Fibroblast of lung (primary cell): Measurements from ENCODE around the gene ASIC1. TPM values are rescaled to one million over a fixed set of nuclear protein-coding genes. Genes with fewer than 3 reads are reported as not detected.
A peak's percentile ranks its signal among the peaks of the same experiment; 100 is the strongest.

Source experiments
- DNase-seq, 2 donors: peaks; one replicate each; pipeline versions ENCODE4 v3.0.0 to v3.0.0-alpha.2; 2010; ENCODE audit warnings: low read depth in 2 of 2
- H2AFZ ChIP-seq: 2 replicates; pipeline ENCODE4 v1.5.1; 2012; ENCODE audit warnings: low read length, control low read depth, inconsistent platforms
- H3K27ac ChIP-seq: 2 replicates; pipeline ENCODE4 v1.5.1; 2011; ENCODE audit warnings: low read length, control low read depth; ENCODE audit not compliant: insufficient read depth
- H3K27me3 ChIP-seq: 2 replicates; pipeline ENCODE4 v1.5.1; 2011; ENCODE audit warnings: mild to moderate bottlenecking, low read length; ENCODE audit not compliant: control insufficient read depth, insufficient read depth
- H3K36me3 ChIP-seq: 2 replicates; pipeline ENCODE4 v1.5.1; 2011; ENCODE audit warnings: low read length; ENCODE audit not compliant: control insufficient read depth, insufficient read depth
- H3K4me1 ChIP-seq: 2 replicates; pipeline ENCODE4 v1.5.1; 2011; ENCODE audit warnings: low read length; ENCODE audit not compliant: control insufficient read depth, insufficient read depth; ENCODE audit errors: extremely low read depth
- H3K4me2 ChIP-seq: 2 replicates; pipeline ENCODE4 v1.5.1; 2011; ENCODE audit warnings: low read length, control low read depth; ENCODE audit not compliant: insufficient read depth; ENCODE audit errors: extremely low read depth
- H3K4me3 ChIP-seq, 4 experiments: fragments of 200-600 bp in 1 of 4; sonication (generic) in 1 of 4; replicated peaks in 1 of 4; 2 replicates each; pipeline ENCODE4 v1.5.1; 2011 to 2016; ENCODE audit warnings: low read length in 4 of 4, low read depth in 3 of 4, mild to moderate bottlenecking in 3 of 4, control low read depth in 2 of 4, inconsistent platforms in 1 of 4, mixed read lengths in 1 of 4; ENCODE audit not compliant: insufficient read depth in 1 of 4; ENCODE audit errors: control extremely low read depth in 1 of 4
- H3K79me2 ChIP-seq: 2 replicates; pipeline ENCODE4 v1.5.1; 2012; ENCODE audit warnings: mild to moderate bottlenecking, low read length, inconsistent platforms; ENCODE audit not compliant: control insufficient read depth, insufficient read depth
- H3K9ac ChIP-seq: 2 replicates; pipeline ENCODE4 v1.5.1; 2011; ENCODE audit warnings: mild to moderate bottlenecking, low read length, control low read depth; ENCODE audit not compliant: insufficient read depth
- H3K9me3 ChIP-seq: 2 replicates; pipeline ENCODE4 v1.5.1; 2012; ENCODE audit warnings: low read depth, low read length; ENCODE audit not compliant: control insufficient read depth, insufficient read depth
- H4K20me1 ChIP-seq: 2 replicates; pipeline ENCODE4 v1.5.1; 2011; ENCODE audit warnings: low read length; ENCODE audit not compliant: control insufficient read depth, insufficient read depth; ENCODE audit errors: extremely low read depth
- CTCF ChIP-seq, 2 donors: IDR thresholded peaks in 1 of 2; conservative IDR thresholded peaks in 1 of 2; 1 replicate in 1 of 2; 2 replicates in 1 of 2; pipeline ENCODE4 v1.5.1; 2011 to 2012; ENCODE audit warnings: low read length in 2 of 2, control low read depth in 1 of 2, inconsistent platforms in 1 of 2, low read depth in 1 of 2, mild to moderate bottlenecking in 1 of 2
- EZH2 ChIP-seq: IDR thresholded peaks from 2 replicates; pipeline ENCODE4 v1.5.1; 2012; ENCODE audit warnings: low read length, control low read depth, mild to moderate bottlenecking; ENCODE audit errors: missing control alignments
- polyA plus RNA-seq, 2 donors: library from polyadenylated mRNA; depleted of rRNA in 1 of 2; stranded (reverse) in 1 of 2; unstranded in 1 of 2; fragments of >200 nt; gene quantifications; 2 replicates each; pipeline ENCODE4 v1.2.1, GENCODE V29; 2011 to 2012; ENCODE audit warnings: missing spikeins in 1 of 2
- total RNA-seq: library from RNA; depleted of rRNA; stranded (reverse); fragments of >200 nt; gene quantifications from 2 replicates; pipeline ENCODE4 v1.2.1, GENCODE V29; 2014

Gene ASIC1
- total and polyA plus RNA-seq, 2 donors (not counting 1 experiment from before 2014, with no cell fraction given): 1.7 to 3.9 TPM

- Histone ChIP-seq H3K9me3 (no peaks in the 10 kb centered on the region), H3K36me3 (no peaks in the 10 kb centered on the region), H3K4me1 (peaks cover under 1% of the 10 kb centered on the region), H3K27ac (no peak overlapping the region), H3K27me3 (no peaks in the 10 kb centered on the region), H4K20me1 (no peaks in the 10 kb centered on the region), H2AFZ (no peak overlapping the region), H3K4me3 (no peak overlapping the region), H3K9ac (no peak overlapping the region), H3K79me2 (peaks cover 73% of the 10 kb centered on the region), H3K4me2 (no peak overlapping the region)
- TF ChIP-seq CTCF (conservative IDR thresholded peaks at IDR 0.05 in 1 of 2, IDR thresholded peaks at IDR 0.05 in 1 of 2; ENCODE audit: low read depth in 1 of 2, low read length in 2 of 2): no peak
- no peak for TF ChIP-seq EZH2
- no peak for DNase-seq
Observed at GRCh38 chr12:50022903-50023302, 34.5 kb upstream of the ASIC1 start.

- Histone ChIP-seq H3K79me2 (peaks cover 60% of the 10 kb centered on the region), H3K9ac (no peak overlapping the region), H3K27me3 (no peaks in the 10 kb centered on the region), H3K27ac (no peak overlapping the region), H3K4me2 (peak overlapping the region; percentile 63), H3K4me1 (no peaks in the 10 kb centered on the region), H3K9me3 (no peaks in the 10 kb centered on the region), H3K36me3 (no peaks in the 10 kb centered on the region), H2AFZ (no peak overlapping the region), H4K20me1 (no peaks in the 10 kb centered on the region), H3K4me3 (peak overlapping the region; percentile 70 to 87 (median 76))
- TF ChIP-seq CTCF (conservative IDR thresholded peaks at IDR 0.05 in 1 of 2, IDR thresholded peaks at IDR 0.05 in 1 of 2; ENCODE audit: low read depth in 1 of 2, low read length in 2 of 2): no peak
- no peak for TF ChIP-seq EZH2
- no peak for DNase-seq
Observed at GRCh38 chr12:50024227-50024626, 33.2 kb upstream of the ASIC1 start.

- DNase-seq: no peak
- peak overlapping the region; percentile 63 for H3K4me2 ChIP-seq
- H3K79me2 ChIP-seq: peaks cover 55% of the 10 kb centered on the region
- H3K27ac ChIP-seq: peak overlapping the region; percentile 82
- no peaks in the 10 kb centered on the region for H3K36me3 ChIP-seq
- H3K4me3 ChIP-seq: peak overlapping the region; percentile 70 to 87 (median 76)
- H3K9ac ChIP-seq: peak overlapping the region; percentile 73
- TF ChIP-seq EZH2: no peak
- TF ChIP-seq CTCF (conservative IDR thresholded peaks at IDR 0.05 in 1 of 2, IDR thresholded peaks at IDR 0.05 in 1 of 2; ENCODE audit: low read depth in 1 of 2, low read length in 2 of 2): no peak
- no peaks in the 10 kb centered on the region for H4K20me1 ChIP-seq
- no peaks in the 10 kb centered on the region for H3K9me3 ChIP-seq
- H3K27me3 ChIP-seq: no peaks in the 10 kb centered on the region
- peak overlapping the region; percentile 84 for H2AFZ ChIP-seq
- H3K4me1 ChIP-seq: no peaks in the 10 kb centered on the region
Observed at GRCh38 chr12:50024805-50025186, 32.6 kb upstream of the ASIC1 start.
